Smooth muscle cell (in vitro differentiated cells): Measurements from ENCODE around the gene GABRA4. TPM values are rescaled to one million over a fixed set of nuclear protein-coding genes. Genes with fewer than 3 reads are reported as not detected.

Source experiments
- DNase-seq: peaks from one replicate; lab custom pipeline; 2025; ENCODE audit not compliant: unreplicated experiment; lab: John Stamatoyannopoulos, UW
- H2AFZ ChIP-seq: fragments of 200-600 bp; sonication (generic); 2 replicates; pipeline ENCODE4 v1.6.0; 2016; ENCODE audit warnings: antibody characterized with exemption, low read depth, mild to moderate bottlenecking
- H3F3A ChIP-seq: fragments of 200-600 bp; sonication (generic); 2 replicates; pipeline ENCODE4 v1.6.0; 2017; ENCODE audit warnings: antibody characterized with exemption, low read depth
- H3K27ac ChIP-seq: fragments of 200-600 bp; sonication (generic); 2 replicates; pipeline ENCODE4 v1.5.1; 2016; ENCODE audit warnings: low read depth, mild to moderate bottlenecking
- H3K27me3 ChIP-seq: fragments of 200-600 bp; sonication (generic); 2 replicates; pipeline ENCODE4 v1.6.1; 2016; ENCODE audit warnings: low read depth, mild to moderate bottlenecking
- H3K36me3 ChIP-seq: fragments of 200-600 bp; sonication (generic); 2 replicates; pipeline ENCODE4 v1.5.1; 2016; ENCODE audit warnings: low read depth
- H3K4me1 ChIP-seq: fragments of 200-600 bp; sonication (generic); 2 replicates; pipeline ENCODE4 v1.5.1; 2016; ENCODE audit warnings: low read depth
- H3K4me2 ChIP-seq: fragments of 200-600 bp; sonication (generic); 2 replicates; pipeline ENCODE4 v1.6.0; 2016; ENCODE audit warnings: mild to moderate bottlenecking
- H3K4me3 ChIP-seq: fragments of 200-600 bp; sonication (generic); 2 replicates; pipeline ENCODE4 v1.5.1; 2016; ENCODE audit warnings: mild to moderate bottlenecking
- H3K79me2 ChIP-seq: fragments of 200-600 bp; sonication (generic); 2 replicates; pipeline ENCODE4 v1.6.0; 2016; ENCODE audit warnings: low read depth, mild to moderate bottlenecking
- H3K9ac ChIP-seq: fragments of 200-600 bp; sonication (generic); 2 replicates; pipeline ENCODE4 v1.6.0; 2016; ENCODE audit warnings: low read depth
- H3K9me3 ChIP-seq: fragments of 200-600 bp; sonication (generic); replicated peaks from 2 replicates; pipeline ENCODE4 v1.5.1; 2016; ENCODE audit warnings: low read depth
- H4K20me1 ChIP-seq: fragments of 200-600 bp; sonication (generic); 2 replicates; pipeline ENCODE4 v1.6.0; 2016; ENCODE audit warnings: low read depth
- CTCF ChIP-seq: fragments of 200-600 bp; sonication (generic); IDR thresholded peaks from 2 replicates; pipeline ENCODE4 v1.5.1; 2017; ENCODE audit warnings: borderline replicate concordance, mild to moderate bottlenecking, antibody characterized with exemption; ENCODE audit not compliant: insufficient read depth, poor library complexity, severe bottlenecking
- WGBS: methylation state at CpG from one replicate; pipeline ENCODE4 v1.1.7; 2016; ENCODE audit warnings: low lambda C conversion rate; 5-methylcytosine and 5-hydroxymethylcytosine counted together
- polyA plus RNA-seq: library from polyadenylated mRNA; unstranded; fragments of >200 nt; fragmentation: Nextera tagmentation; extraction: Ambion mirVana; gene quantifications from 2 replicates; pipeline ENCODE4 v1.2.1, GENCODE V29; 2016
- total RNA-seq: library from RNA; depleted of rRNA; stranded (reverse); fragments of >200 nt; gene quantifications from 2 replicates; pipeline ENCODE4 v1.2.3, GENCODE V29; 2014

GABRA4 gene
- total and polyA plus RNA-seq, 2 experiments from 2014 or later, result not detected

DNA sequence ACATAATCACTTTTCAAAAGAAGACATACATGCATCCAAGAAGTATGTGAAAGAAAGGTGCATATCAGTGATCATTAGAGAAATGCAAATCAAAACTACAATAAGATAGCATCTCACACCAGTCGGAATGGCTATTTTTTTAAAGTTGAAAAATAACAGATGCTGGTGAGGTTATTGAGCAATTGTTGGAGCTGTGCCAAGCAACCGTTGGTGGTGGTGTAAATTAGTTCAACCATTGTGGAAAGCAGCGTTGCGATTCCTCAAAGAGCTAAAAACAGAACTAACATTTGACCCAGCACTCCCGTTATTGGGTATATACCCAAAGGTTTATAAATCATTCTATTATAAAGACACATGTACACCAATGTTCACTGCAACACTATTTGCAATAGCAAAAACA, 98.6 kb downstream of the GABRA4 start:
- Histone ChIP-seq H4K20me1 (no peaks in the 10 kb centered on the region), H2AFZ (no peak overlapping the region), H3K27ac (no peak overlapping the region), H3K36me3 (no peaks in the 10 kb centered on the region), H3K4me1 (no peaks in the 10 kb centered on the region), H3K9me3 (no peaks in the 10 kb centered on the region), H3K4me2 (no peak overlapping the region), H3K4me3 (no peak overlapping the region), H3F3A (no peaks in the 10 kb centered on the region), H3K27me3 (no peaks in the 10 kb centered on the region), H3K79me2 (no peaks in the 10 kb centered on the region), H3K9ac (no peak overlapping the region)
- no peak for DNase-seq
- TF ChIP-seq CTCF, result no peak
- WGBS, result 80% methylated on average over 5 of the region's 5 CpGs

DNA sequence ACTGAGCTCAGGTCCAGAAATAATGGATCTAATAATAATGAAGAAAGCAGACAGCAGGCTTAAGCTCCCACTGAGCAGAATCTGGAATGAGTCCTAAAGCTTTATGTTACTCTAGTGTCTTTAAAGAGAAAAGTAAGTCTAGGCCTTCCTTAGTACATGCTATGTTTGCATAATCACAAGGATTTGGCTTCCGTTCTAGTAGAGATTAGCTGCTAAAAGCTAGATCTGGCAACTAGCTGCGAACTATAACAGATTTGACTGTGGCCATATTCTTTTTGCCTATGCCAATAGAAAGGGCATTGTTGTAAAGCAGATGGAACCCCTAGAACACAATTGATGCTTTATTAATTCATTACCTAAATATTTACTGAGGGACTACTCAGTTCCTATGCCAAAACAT, 103.3 kb downstream of the GABRA4 start:
- H3K9ac ChIP-seq, result no peak overlapping the region
- no peaks in the 10 kb centered on the region for H3K36me3 ChIP-seq
- H3K9me3 ChIP-seq, result no peaks in the 10 kb centered on the region
- TF ChIP-seq CTCF, result no peak
- H3K4me3 ChIP-seq, result no peak overlapping the region
- 83% methylated on average over 2 of the region's 2 CpGs for WGBS
- H4K20me1 ChIP-seq, result no peaks in the 10 kb centered on the region
- no peaks in the 10 kb centered on the region for H3K4me1 ChIP-seq
- H2AFZ ChIP-seq, result no peak overlapping the region
- no peaks in the 10 kb centered on the region for H3F3A ChIP-seq
- H3K27me3 ChIP-seq, result no peaks in the 10 kb centered on the region
- no peak overlapping the region for H3K27ac ChIP-seq
- DNase-seq, result no peak
- H3K79me2 ChIP-seq, result no peaks in the 10 kb centered on the region
- H3K4me2 ChIP-seq, result no peak overlapping the region

DNA sequence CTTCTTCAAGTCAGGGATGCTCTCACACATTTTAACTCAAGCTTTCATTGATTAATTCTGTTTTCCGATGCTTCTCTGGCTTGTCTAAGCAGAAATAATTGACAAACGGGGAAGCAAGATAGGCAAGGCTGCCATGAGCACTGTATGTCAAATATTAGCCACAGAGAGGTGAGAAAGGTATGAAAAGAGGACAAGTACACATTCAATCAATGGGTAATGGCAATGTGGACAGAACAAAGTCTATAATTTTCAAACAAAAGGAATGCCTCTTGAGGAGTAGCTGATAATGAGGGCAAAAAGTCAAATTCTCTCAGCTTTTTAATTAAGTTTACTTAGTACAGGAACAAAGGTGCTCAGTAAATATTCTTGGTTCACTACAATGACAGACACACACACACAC, 104.0 kb downstream of the GABRA4 start:
- no peaks in the 10 kb centered on the region for H3K27me3 ChIP-seq
- no peaks in the 10 kb centered on the region for H3K36me3 ChIP-seq
- H3K4me2 ChIP-seq, result no peak overlapping the region
- H2AFZ ChIP-seq, result no peak overlapping the region
- H4K20me1 ChIP-seq, result no peaks in the 10 kb centered on the region
- no peaks in the 10 kb centered on the region for H3F3A ChIP-seq
- no peak overlapping the region for H3K9ac ChIP-seq
- H3K4me1 ChIP-seq, result no peaks in the 10 kb centered on the region
- no peak for TF ChIP-seq CTCF
- WGBS, result 75% methylated on average over 2 of the region's 2 CpGs
- no peaks in the 10 kb centered on the region for H3K9me3 ChIP-seq
- no peaks in the 10 kb centered on the region for H3K79me2 ChIP-seq
- no peak overlapping the region for H3K4me3 ChIP-seq
- H3K27ac ChIP-seq, result no peak overlapping the region
- DNase-seq, result no peak

- H4K20me1 ChIP-seq, result no peaks in the 10 kb centered on the region
- no peaks in the 10 kb centered on the region for H3K4me1 ChIP-seq
- no peak overlapping the region for H2AFZ ChIP-seq
- no peak overlapping the region for H3K9ac ChIP-seq
- no peak for DNase-seq
- no peaks in the 10 kb centered on the region for H3K79me2 ChIP-seq
- no peaks in the 10 kb centered on the region for H3K9me3 ChIP-seq
- no peaks in the 10 kb centered on the region for H3K27me3 ChIP-seq
- H3K36me3 ChIP-seq, result no peaks in the 10 kb centered on the region
- no peak overlapping the region for H3K27ac ChIP-seq
- peak; percentile 38 for TF ChIP-seq CTCF
- 70% methylated on average over 2 of the region's 2 CpGs for WGBS
- H3K4me2 ChIP-seq, result no peak overlapping the region
- H3F3A ChIP-seq, result no peaks in the 10 kb centered on the region
- H3K4me3 ChIP-seq, result no peak overlapping the region
Measured at GRCh38 chr4:46886711-46887110, 106.7 kb downstream of the GABRA4 start.
